Activated CD8-positive, alpha-beta memory T cell treated with anti-CD3 and anti-CD28 coated beads, Interleukin-2, amount 50 U/mL, for 24 hours (primary cell): ENCODE data around the gene TFAP2E.
"Not testable (repeated sequence)": the region's sequence is repeated elsewhere in the genome, so short reads cannot be mapped to it uniquely, and the experiment has no call there.

Source experiments
- DNase-seq: peaks from one replicate; pipeline ENCODE4 v3.0.0-alpha.2; 2020; ENCODE audit errors: extremely low read depth

The TFAP2E gene

DNA sequence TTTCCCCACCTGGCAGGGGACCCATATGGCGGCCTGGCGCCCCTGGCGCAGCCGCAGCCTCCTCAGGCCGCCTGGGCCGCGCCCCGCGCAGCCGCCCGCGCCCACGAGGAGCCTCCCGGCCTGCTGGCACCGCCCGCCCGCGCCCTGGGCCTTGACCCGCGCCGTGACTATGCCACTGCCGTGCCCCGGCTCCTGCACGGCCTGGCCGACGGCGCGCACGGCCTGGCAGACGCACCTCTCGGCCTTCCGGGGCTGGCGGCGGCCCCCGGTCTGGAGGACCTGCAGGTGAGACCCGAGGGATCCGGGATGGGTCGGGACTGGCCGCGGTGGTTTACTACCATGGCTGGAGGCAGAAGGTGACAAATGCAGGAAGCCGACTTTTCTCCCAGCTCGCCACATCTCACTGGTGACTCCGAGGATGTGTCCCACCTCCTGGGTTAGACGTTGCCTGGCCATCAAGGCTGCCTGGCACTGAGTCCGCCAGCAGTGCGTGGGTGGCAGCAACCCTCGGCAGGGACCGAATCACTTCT lies 1.1 kb downstream of the TFAP2E start:
- DNase-seq, result no peak

DNA sequence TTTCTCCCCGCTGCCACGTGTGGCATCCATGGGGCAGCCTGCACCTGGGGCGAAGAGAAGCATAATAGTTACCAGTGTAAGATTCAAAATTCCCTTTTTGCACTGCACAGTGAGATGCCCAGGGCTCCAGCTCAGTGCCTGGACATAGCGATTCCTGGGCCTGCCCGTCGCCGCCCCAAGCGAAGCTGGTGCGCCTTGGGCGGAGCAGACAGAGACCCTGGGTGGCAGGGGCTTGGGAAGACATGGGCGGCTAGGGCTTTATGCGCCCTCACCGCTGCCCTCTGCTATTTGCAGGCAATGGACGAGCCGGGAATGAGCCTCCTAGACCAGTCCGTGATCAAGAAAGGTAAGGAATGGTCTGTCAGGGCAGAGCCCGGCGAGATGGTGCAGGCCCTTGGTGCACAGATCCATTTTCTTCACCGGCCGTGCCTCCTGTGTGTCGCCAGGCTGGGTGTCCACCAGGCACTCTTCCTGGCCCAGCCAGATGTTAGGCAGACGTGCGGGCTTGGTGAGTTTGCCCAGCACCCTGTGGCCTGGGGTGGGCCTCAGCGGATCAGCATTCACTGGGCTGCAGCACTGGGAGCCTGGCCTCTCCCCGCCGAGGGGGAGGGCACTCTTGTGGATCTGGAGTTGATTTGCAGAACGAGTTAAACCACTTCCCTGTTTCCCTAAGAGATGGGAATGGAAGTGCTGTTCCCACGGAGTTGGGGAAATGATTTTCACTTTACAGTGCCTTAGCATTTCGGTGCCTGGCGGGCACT lies 1.7 kb downstream of the TFAP2E start:
- no peak for DNase-seq

GRCh38 chr1:35575416-35575958 lies 2.4 kb downstream of the TFAP2E start:
- DNase-seq, result no peak

GRCh38 chr1:35576061-35576765 lies 3.1 kb downstream of the TFAP2E start:
- DNase-seq, result no peak

GRCh38 chr1:35576766-35577070 lies 3.6 kb downstream of the TFAP2E start:
- not testable (repeated sequence) for DNase-seq

GRCh38 chr1:35577071-35577998 lies 4.2 kb downstream of the TFAP2E start:
- DNase-seq, result no peak

- no peak for DNase-seq
These were observed 7.9 kb downstream of the TFAP2E start for GRCh38 chr1:35580949-35581388.

DNA sequence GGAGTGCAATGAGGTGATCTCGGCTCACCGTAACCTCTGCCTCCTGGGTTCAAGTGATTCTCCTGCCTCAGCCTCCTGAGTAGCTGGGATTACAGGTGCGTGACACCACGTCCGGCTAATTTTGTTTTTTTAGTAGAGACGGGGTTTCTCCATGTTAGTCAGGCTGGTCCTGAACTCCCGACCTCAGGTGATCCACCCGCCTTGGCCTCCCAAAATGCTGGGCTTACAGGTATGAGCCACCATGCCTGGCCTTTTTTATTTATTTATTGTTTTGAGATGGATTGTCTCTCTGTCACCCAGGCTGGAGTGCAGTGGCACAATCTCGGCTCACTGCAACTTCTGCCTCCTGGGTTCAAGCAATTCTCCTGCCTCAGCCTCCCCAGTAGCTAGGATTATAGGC lies 8.5 kb downstream of the TFAP2E start:
- DNase-seq, result not testable (repeated sequence)

- DNase-seq, result no peak
These were observed 12.2 kb downstream of the TFAP2E start for GRCh38 chr1:35585281-35585680.

- DNase-seq, result not testable (repeated sequence)
These were observed 12.7 kb downstream of the TFAP2E start for GRCh38 chr1:35585805-35586204.

- DNase-seq, result no peak
These were observed 13.7 kb downstream of the TFAP2E start for GRCh38 chr1:35586808-35587207.

GRCh38 chr1:35587736-35588135 lies 14.6 kb downstream of the TFAP2E start:
- DNase-seq, result no peak

DNA sequence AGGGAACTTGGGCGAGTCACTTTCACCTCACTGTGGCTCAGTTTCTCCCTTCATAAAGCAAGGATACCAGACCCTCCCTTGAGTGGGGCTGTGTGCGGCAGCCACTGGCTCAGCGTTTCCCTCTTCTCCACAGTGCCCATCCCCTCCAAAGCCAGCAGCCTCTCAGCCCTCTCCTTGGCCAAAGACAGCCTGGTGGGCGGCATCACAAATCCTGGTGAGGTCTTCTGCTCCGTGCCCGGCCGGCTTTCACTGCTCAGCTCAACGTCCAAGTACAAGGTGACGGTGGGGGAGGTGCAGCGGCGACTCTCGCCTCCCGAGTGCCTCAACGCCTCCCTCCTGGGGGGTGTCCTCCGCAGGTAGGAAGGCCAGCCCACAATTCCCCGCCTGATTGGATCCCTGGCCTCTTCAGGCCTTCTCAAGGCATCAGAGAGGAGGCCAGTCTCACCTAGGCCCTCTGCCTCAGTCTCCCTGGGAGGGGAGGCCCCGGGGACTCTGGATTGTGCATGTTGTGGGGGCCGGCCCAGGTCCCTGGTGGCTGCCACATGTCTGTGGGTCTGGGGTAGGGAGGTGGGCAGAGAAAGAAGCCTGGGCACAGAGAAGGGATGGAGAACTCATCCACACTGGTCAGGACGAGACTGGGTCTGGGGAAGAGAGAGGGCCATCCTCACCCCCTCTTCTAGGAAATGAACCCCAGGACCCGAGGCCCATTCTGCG lies 15.2 kb downstream of the TFAP2E start:
- DNase-seq, result no peak

DNA sequence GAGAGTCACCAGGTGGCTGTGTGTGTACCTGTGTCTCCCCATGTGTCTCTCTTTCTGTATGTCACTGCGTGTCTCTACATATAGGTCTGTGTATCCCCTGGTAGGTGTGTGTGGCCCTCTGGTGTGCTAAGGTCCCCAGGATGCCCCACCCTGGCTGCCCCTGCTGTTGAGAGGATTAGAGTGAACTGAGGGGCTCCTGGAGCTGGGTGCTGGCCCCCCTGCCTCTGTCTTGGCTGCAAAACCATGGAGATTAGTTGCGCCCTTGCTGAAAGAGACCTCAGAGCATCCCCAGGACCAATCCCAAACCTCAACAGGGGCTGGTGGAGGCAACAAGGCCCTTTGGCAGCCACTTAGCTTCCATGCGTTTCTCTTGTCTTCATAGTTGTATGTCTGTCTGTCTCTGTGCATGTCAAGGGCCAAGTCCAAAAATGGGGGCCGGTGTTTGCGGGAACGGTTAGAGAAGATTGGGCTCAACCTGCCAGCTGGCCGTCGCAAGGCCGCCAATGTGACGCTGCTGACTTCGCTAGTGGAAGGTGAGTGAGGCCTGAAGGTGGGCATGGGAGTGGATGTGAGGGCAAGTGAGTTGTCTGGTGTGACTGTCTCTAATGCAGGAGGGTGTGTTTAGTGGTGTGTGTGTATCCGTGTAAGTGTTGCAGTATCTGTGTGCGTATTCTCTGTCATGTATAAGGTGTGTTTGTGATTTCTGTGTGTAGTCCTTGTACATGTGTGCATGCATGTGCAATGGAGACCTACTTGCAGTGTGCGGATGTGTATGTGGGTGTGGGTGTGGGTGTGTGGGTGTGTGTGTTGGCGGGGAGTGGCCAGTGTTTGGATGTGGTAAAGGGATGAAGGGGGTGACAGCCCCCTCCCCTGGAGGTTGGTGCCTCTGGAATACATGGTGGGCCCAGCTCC lies 16.7 kb downstream of the TFAP2E start:
- DNase-seq, result no peak

DNA sequence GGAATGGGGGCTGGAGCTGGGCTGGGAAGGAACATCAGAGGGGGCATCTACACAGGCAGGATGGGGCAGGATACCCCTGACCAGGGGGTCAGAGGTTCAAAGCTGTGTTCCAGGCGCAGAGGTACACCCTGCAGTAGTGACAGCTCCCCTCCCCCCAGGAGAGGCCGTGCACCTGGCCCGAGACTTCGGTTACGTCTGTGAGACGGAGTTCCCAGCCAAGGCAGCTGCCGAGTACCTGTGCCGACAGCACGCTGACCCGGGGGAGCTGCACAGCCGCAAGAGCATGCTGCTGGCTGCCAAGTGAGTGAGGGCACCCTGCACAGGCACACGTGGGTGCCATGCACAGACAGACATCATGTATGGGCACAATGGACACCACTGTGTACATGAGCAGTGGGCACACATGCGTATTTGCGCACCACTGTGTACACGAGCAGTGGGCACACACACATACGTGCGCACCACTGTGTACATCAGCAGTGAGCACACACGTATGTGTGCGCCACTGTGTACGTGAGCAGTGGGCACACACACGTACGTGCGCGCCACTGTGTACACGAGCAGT lies 17.4 kb downstream of the TFAP2E start:
- DNase-seq, result no peak

DNA sequence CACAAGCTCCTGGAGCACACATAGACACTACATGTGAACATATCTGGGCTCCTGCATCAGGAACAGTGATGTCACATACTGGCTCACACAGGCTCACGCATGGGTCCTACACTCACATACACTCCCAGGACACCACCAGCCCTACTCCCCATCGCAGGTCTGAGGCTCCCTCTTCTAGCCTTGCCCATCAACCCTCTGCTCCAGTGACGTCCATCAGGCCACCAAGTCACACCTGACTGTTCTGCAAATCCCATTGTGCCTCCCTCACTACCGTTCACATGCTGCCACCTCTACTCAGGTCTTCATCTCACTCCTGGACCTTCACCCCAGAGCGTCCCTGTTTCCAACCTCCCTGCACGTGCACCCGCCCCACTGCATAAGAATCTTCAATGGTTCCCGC lies 18.1 kb downstream of the TFAP2E start:
- DNase-seq, result no peak

- DNase-seq, result no peak
These were observed 20.1 kb downstream of the TFAP2E start for GRCh38 chr1:35592991-35593769.

- no peak for DNase-seq
These were observed 21.1 kb downstream of the TFAP2E start for GRCh38 chr1:35594005-35594760.
